ENCODE results near the gene SFXN2. TPM values are rescaled to one million over a fixed set of nuclear protein-coding genes. Genes with fewer than 3 reads are reported as not detected.

Gene SFXN2
- total and polyA plus RNA-seq, 4 experiments from 2014 or later = 9.5 to 21.7 (median 15.8) TPM

DNA sequence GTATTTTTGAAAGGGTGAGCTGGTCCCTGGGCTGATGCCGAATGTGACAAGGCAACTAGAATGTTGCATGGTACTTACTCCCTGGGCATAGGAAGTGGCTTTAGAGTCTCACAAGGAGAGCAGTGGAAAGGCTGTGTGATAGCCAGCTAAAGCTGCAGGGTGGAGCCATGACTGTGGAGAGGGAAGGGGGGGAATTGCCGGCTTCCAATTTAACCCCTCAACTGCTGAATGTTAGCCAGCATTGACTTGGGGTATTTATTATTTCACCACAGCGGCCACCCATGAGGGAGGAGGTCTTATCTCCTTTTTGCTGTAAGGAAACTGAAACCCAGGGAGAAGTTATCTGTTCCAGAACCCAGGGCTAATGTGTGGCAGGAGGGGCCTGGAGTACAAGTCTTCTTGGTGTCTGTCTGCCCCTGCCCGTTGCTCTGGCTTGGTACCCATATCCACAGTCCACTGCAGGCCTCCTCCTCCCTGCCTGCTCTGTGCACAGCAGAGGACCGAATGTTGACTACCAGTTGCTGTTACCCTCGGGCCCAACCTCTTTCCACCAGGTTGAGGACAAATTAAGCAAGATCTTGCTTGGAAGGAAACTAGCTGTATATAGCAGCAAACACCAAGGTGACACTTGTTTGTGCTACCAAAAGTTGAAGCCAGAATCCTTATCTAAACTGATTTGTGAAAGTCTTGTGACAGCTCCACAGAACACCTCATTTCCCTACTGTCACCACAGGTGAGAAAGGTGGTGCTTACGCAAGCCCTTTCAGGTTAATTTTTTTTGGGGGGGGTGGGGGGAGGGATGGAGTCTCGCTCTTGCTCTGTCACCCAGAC lies 66.9 kb downstream of the SFXN2 start:
- Histone ChIP-seq H3K4me3 (ENCODE audit: low read length in 2 of 2) (no peak overlapping the region), H3K27me3 (ENCODE audit: insufficient read depth, low read length) (no peaks in the 10 kb centered on the region), H3K36me3 (ENCODE audit: insufficient read depth, low read length) (no peaks in the 10 kb centered on the region), H3K27ac (ENCODE audit: low read depth, low read length) (no peak overlapping the region), H3K4me1 (ENCODE audit: insufficient read depth, low read length) (peaks cover 36% of the 10 kb centered on the region), H3K9me3 (ENCODE audit: control insufficient read depth in 1 of 2, low read length in 2 of 2) (no peaks in the 10 kb centered on the region)
- Mint-ChIP-seq H3K4me3 (peak overlapping the region in 1 of 8 donors; percentile 43), H3K9me3 (no peaks in the 10 kb centered on the region), H3K27me3 (no peaks in the 10 kb centered on the region), H3K4me1 (peaks cover 42 to 66% (median 54%) of the 10 kb centered on the region in 4 donors), H3K27ac (peak overlapping the region in 3 of 7 donors; percentile 10 to 70 (median 69)), H3K36me3 (peaks cover 6 to 24% of the 10 kb centered on the region in 2 donors)
- ChIA-PET CTCF (ENCODE audit: partially characterized antibody) (interaction anchor here (1.9 kb wide), 1 partner anchor 27 kb away, joined by 6 read pairs; no protein-coding TSS in a partner anchor), POLR2A (ENCODE audit: partially characterized antibody) (no interaction called here)
- intact Hi-C loops (cut with micrococcal nuclease) = no loop called here
- no peak for DNase-seq

DNA sequence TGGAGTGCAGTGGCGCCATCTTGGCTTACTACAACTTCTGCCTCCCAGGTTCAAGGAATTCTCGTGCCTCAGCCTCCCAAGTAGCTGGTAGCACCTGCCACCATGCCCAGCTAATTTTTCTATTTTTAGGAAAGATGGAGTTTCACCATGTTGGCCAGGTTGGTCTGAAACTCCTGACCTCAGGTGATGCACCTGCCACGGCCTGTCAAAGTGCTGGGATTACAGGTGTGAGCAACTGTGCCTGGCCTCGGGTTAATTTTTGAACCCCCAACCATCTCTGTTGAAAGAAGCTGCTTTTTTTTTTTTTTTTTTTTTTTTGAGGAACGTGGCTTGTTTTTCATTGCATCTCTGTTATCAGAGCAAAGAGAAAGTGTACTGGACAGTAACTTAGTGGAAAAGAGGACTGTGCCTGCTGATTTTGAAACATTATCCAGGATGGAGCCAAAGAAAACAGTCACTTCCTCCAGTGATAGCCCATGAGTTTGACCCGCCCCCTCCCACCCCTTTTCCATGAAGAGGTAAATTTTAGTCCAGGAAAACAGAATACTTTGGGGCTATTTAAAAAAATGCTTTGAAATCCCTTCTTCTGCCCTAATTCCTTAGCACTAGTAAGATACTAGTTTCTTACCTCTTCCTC lies 67.6 kb downstream of the SFXN2 start:
- intact Hi-C loops (cut with micrococcal nuclease) = no loop called here
- H3K9me3 Mint-ChIP-seq = no peaks in the 10 kb centered on the region
- Histone ChIP-seq H3K27ac (ENCODE audit: low read depth, low read length) (no peak overlapping the region), H3K27me3 (ENCODE audit: insufficient read depth, low read length) (no peaks in the 10 kb centered on the region), H3K4me1 (ENCODE audit: insufficient read depth, low read length) (peaks cover 36% of the 10 kb centered on the region), H3K36me3 (ENCODE audit: insufficient read depth, low read length) (no peaks in the 10 kb centered on the region), H3K9me3 (ENCODE audit: control insufficient read depth in 1 of 2, low read length in 2 of 2) (no peaks in the 10 kb centered on the region), H3K4me3 (ENCODE audit: low read length in 2 of 2) (no peak overlapping the region)
- H3K4me3 Mint-ChIP-seq = no peak overlapping the region
- peak overlapping the region in 1 of 7 donors; percentile 14 for H3K27ac Mint-ChIP-seq
- no peaks in the 10 kb centered on the region for H3K27me3 Mint-ChIP-seq
- CTCF ChIA-PET (ENCODE audit: partially characterized antibody) = interaction anchor here (1.9 kb wide), 1 partner anchor 28 kb away, joined by 6 read pairs; no protein-coding TSS in a partner anchor
- peaks cover 6 to 24% of the 10 kb centered on the region in 2 donors for H3K36me3 Mint-ChIP-seq
- peaks cover 41 to 71% (median 56%) of the 10 kb centered on the region in 4 donors for H3K4me1 Mint-ChIP-seq
- POLR2A ChIA-PET (ENCODE audit: partially characterized antibody) = no interaction called here
- DNase-seq = no peak

DNA sequence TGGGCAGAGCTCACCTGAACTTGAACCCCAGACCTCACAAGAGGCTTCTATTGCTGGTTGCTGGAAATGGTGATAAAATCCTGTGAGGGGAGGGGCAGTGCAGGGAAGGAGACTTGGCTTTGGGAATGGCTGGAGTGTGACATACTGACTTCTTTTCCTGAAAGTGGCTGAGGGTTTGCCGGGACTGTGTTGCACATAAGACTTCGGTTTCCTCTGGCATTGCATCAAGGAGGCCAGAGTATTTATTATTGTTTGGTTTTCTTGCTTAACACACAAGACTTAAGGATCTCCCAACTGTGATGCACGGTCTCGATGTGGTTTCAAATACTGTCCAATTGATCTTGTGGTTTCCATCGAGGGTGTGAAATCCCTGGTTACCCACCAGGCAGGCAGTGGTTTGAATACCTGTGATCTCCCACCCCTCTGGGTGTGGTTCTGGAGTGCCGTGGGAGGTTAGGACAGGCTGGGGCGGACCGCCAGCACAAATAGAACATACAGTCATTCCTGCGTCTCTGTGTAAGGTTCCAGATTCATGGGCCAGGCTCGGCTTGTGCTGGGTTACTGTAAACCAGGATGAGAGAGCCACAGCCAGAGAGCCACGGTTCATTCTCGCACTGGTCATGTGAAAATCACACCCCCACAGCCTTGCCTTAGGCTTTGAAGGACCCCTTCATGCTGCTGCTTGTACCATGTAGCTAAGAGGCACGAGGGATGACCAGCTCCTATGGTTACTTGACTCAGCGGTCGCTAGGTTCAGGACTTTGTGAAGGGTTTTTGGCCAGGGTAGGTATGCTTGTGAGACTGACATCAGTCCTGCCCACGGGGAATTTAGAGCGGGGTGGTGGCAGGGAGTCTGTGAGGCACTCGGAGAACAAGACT lies 68.5 kb downstream of the SFXN2 start:
- H3K4me1 Mint-ChIP-seq = peaks cover 44 to 76% (median 58%) of the 10 kb centered on the region in 4 donors
- no peaks in the 10 kb centered on the region for H3K9me3 ChIP-seq (ENCODE audit: control insufficient read depth in 1 of 2, low read length in 2 of 2)
- DNase-seq = no peak
- no peak overlapping the region for H3K27ac ChIP-seq (ENCODE audit: low read depth, low read length)
- H3K4me1 ChIP-seq (ENCODE audit: insufficient read depth, low read length) = peaks cover 36% of the 10 kb centered on the region
- H3K27me3 ChIP-seq (ENCODE audit: insufficient read depth, low read length) = no peaks in the 10 kb centered on the region
- H3K27ac Mint-ChIP-seq = peak overlapping the region in 4 of 7 donors; percentile 14 to 60 (median 38)
- POLR2A ChIA-PET (ENCODE audit: partially characterized antibody) = no interaction called here
- intact Hi-C loops (cut with micrococcal nuclease) = no loop called here
- H3K36me3 Mint-ChIP-seq = peaks cover 6 to 23% of the 10 kb centered on the region in 2 donors
- H3K36me3 ChIP-seq (ENCODE audit: insufficient read depth, low read length) = no peaks in the 10 kb centered on the region
- CTCF ChIA-PET (ENCODE audit: partially characterized antibody) = interaction anchor here (1.9 kb wide), 1 partner anchor 29 kb away, joined by 6 read pairs; no protein-coding TSS in a partner anchor
- H3K4me3 ChIP-seq (ENCODE audit: low read length in 2 of 2) = no peak overlapping the region
- no peaks in the 10 kb centered on the region for H3K27me3 Mint-ChIP-seq
- H3K9me3 Mint-ChIP-seq = no peaks in the 10 kb centered on the region
- H3K4me3 Mint-ChIP-seq = peak overlapping the region in 1 of 8 donors; percentile 29

DNA sequence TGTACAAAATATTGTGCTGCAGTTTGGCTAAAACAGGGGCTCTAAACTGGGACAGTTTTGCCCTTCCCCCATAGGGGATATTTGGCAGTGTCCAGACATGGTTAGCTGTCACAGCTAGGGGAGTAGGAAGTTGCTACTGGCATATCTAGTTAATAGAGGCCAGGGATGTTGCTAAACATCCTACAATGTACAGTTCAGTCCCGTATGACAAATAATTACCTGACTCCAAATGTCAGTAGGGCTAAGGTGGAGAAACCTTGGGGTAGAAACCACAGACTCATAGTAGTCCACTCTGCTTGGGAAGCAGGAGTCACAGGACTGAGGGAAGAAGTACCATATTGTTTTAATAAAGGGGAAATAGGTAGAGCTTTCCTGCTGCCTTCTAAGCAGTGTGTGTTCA lies 69.1 kb downstream of the SFXN2 start:
- Mint-ChIP-seq H3K27ac (peak overlapping the region in 6 of 7 donors; percentile 4 to 60 (median 38)), H3K27me3 (no peaks in the 10 kb centered on the region), H3K4me3 (no peak overlapping the region), H3K4me1 (peaks cover 40 to 72% (median 55%) of the 10 kb centered on the region in 4 donors), H3K36me3 (peaks cover 8 to 17% of the 10 kb centered on the region in 2 donors), H3K9me3 (no peaks in the 10 kb centered on the region)
- DNase-seq = no peak
- Histone ChIP-seq H3K27ac (ENCODE audit: low read depth, low read length) (no peak overlapping the region), H3K4me1 (ENCODE audit: insufficient read depth, low read length) (peaks cover 36% of the 10 kb centered on the region), H3K9me3 (ENCODE audit: control insufficient read depth in 1 of 2, low read length in 2 of 2) (no peaks in the 10 kb centered on the region), H3K4me3 (ENCODE audit: low read length in 2 of 2) (no peak overlapping the region), H3K27me3 (ENCODE audit: insufficient read depth, low read length) (no peaks in the 10 kb centered on the region), H3K36me3 (ENCODE audit: insufficient read depth, low read length) (no peaks in the 10 kb centered on the region)
- CTCF ChIA-PET (ENCODE audit: partially characterized antibody) = no interaction called here
- intact Hi-C loops (cut with micrococcal nuclease) = no loop called here
- POLR2A ChIA-PET (ENCODE audit: partially characterized antibody) = no interaction called here

DNA sequence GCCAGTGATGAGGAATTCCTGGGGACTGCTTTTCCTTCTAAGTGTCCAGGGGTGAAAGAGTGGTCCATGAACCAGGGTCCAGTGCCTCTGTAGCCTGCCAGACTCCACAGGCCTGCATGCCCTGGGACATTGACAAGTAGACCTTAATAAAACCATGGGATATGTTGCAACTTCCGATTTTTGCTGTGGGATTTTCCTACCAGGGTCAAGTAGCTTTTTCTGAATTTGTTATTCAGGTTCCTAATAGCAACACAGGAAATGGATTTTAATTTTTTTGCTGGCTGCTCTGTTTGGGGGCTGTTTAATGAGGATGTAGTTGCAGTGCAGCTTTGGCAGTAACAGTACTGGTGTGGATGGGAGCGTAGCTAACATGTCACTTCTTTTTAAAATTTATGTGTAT lies 71.4 kb downstream of the SFXN2 start:
- no peak for DNase-seq
- Histone ChIP-seq H3K9me3 (ENCODE audit: control insufficient read depth in 1 of 2, low read length in 2 of 2) (no peaks in the 10 kb centered on the region), H3K27ac (ENCODE audit: low read depth, low read length) (no peak overlapping the region), H3K4me3 (ENCODE audit: low read length in 2 of 2) (no peak overlapping the region), H3K27me3 (ENCODE audit: insufficient read depth, low read length) (no peaks in the 10 kb centered on the region), H3K4me1 (ENCODE audit: insufficient read depth, low read length) (peaks cover 30% of the 10 kb centered on the region), H3K36me3 (ENCODE audit: insufficient read depth, low read length) (no peaks in the 10 kb centered on the region)
- intact Hi-C loops (cut with micrococcal nuclease) = no loop called here
- H3K4me3 Mint-ChIP-seq = no peak overlapping the region
- no peaks in the 10 kb centered on the region for H3K9me3 Mint-ChIP-seq
- no peaks in the 10 kb centered on the region for H3K27me3 Mint-ChIP-seq
- peaks cover 13 to 16% of the 10 kb centered on the region in 2 donors for H3K36me3 Mint-ChIP-seq
- H3K27ac Mint-ChIP-seq = peak overlapping the region in 4 of 7 donors; percentile 5 to 74 (median 28)
- peaks cover 37 to 65% (median 51%) of the 10 kb centered on the region in 4 donors for H3K4me1 Mint-ChIP-seq
- ChIA-PET POLR2A (ENCODE audit: partially characterized antibody) (no interaction called here), CTCF (ENCODE audit: partially characterized antibody) (no interaction called here)

DNA sequence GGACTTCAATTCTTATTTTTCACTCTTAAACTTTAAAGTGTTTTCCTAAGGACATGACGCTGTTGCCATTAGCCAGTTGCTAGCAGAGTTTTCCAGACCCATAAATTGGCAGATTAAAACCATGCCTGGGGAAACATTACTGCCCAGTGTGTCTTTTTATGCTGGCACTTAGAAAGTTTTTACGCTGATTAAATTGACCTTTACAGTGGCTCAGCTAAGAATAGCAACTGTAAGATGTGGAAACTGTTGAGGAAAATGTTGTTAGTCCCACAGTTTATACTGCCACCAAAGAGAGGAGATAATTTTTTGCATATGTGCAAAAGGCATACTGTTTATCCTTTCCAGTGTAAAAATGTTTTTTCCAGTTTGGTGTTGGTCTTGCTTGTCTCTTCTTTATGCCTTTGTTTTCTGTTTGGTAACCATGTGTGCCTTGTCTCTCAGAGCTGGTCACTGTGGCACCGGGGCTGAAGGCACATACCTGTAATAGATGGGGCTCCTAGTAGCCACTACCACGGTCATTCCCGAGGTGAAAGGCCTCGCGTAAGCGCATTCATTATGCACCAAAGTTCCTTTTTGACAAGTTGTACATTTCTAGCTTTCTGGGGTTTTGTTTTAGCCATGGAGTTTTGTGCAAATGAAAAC lies 77.4 kb downstream of the SFXN2 start:
- intact Hi-C loops (cut with micrococcal nuclease) = no loop called here
- no peaks in the 10 kb centered on the region for H3K9me3 Mint-ChIP-seq
- no peaks in the 10 kb centered on the region for H3K27me3 Mint-ChIP-seq
- POLR2A ChIA-PET (ENCODE audit: partially characterized antibody) = no interaction called here
- peak overlapping the region in 3 of 7 donors; percentile 5 to 75 (median 37) for H3K27ac Mint-ChIP-seq
- no peak overlapping the region for H3K4me3 Mint-ChIP-seq
- peaks cover 45 to 64% (median 52%) of the 10 kb centered on the region in 4 donors for H3K4me1 Mint-ChIP-seq
- DNase-seq = no peak
- Histone ChIP-seq H3K9me3 (ENCODE audit: control insufficient read depth in 1 of 2, low read length in 2 of 2) (no peaks in the 10 kb centered on the region), H3K36me3 (ENCODE audit: insufficient read depth, low read length) (no peaks in the 10 kb centered on the region), H3K27ac (ENCODE audit: low read depth, low read length) (no peak overlapping the region), H3K27me3 (ENCODE audit: insufficient read depth, low read length) (no peaks in the 10 kb centered on the region), H3K4me3 (ENCODE audit: low read length in 2 of 2) (no peak overlapping the region), H3K4me1 (ENCODE audit: insufficient read depth, low read length) (peaks cover 18% of the 10 kb centered on the region)
- peaks cover 13 to 14% of the 10 kb centered on the region in 2 donors for H3K36me3 Mint-ChIP-seq
- CTCF ChIA-PET (ENCODE audit: partially characterized antibody) = no interaction called here
